ENCODE results near the gene TFAM.

Gene TFAM

DNA sequence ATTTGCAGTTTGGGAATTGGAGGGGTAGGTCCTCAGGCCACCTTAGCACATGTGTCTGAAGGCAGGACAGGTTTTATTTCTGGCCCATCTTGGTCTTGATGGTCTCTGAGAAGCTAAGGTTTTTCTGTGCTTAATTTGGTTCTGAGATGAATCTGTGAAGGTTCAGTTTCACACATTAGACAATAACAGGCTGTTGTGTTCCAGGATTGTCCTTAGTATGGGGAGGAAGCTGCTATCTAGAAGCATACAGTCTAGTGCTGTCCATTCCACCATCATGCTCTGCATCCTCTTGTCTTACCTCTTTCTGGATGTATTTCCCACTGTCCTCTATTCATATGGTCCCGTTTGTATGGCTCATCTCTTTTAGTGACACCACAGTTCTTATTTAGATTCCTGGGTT is 43.3 kb upstream of the TFAM start:
- Histone ChIP-seq H3K4me2 (ENCODE audit: low read depth, low read length, poor library complexity, severe bottlenecking) (no peak overlapping the region), H3K9ac (ENCODE audit: low read length) (no peak overlapping the region), H2AFZ (ENCODE audit: low read depth, low read length, severe bottlenecking) (no peak overlapping the region), H3K27me3 (ENCODE audit: low read length) (no peaks in the 10 kb centered on the region), H3K36me3 (ENCODE audit: low read length) (no peaks in the 10 kb centered on the region), H3K9me3 (ENCODE audit: insufficient read depth, low read length) (no peaks in the 10 kb centered on the region), H3F3A (ENCODE audit: insufficient read depth) (no peaks in the 10 kb centered on the region), H3K27ac (ENCODE audit: low read depth, low read length) (no peak overlapping the region), H3K79me2 (ENCODE audit: insufficient read depth, low read length) (no peaks in the 10 kb centered on the region; the same call in 1 of the 2 replicates), H4K20me1 (ENCODE audit: low read depth, low read length) (0 out of 2 replicates have a peak, but pooled peaks cover 4% of the 10 kb centered on the region), H3K4me3 (ENCODE audit: insufficient read depth, low read length, poor library complexity, severe bottlenecking) (no peak overlapping the region), H3K9me2 (replicated peaks; ENCODE audit: insufficient read depth, low read length) (no peaks in the 10 kb centered on the region)
- TF ChIP-seq EZH2phosphoT487 (conservative IDR thresholded peaks at IDR 0.05; ENCODE audit: low read length), result no peak
- TF ChIP-seq, protein P1, sequence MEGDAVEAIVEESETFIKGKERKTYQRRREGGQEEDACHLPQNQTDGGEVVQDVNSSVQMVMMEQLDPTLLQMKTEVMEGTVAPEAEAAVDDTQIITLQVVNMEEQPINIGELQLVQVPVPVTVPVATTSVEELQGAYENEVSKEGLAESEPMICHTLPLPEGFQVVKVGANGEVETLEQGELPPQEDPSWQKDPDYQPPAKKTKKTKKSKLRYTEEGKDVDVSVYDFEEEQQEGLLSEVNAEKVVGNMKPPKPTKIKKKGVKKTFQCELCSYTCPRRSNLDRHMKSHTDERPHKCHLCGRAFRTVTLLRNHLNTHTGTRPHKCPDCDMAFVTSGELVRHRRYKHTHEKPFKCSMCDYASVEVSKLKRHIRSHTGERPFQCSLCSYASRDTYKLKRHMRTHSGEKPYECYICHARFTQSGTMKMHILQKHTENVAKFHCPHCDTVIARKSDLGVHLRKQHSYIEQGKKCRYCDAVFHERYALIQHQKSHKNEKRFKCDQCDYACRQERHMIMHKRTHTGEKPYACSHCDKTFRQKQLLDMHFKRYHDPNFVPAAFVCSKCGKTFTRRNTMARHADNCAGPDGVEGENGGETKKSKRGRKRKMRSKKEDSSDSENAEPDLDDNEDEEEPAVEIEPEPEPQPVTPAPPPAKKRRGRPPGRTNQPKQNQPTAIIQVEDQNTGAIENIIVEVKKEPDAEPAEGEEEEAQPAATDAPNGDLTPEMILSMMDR (IDR thresholded peaks at IDR 0.05; ENCODE audit: insufficient read depth, low read length, poor library complexity, severe bottlenecking), result no peak

DNA sequence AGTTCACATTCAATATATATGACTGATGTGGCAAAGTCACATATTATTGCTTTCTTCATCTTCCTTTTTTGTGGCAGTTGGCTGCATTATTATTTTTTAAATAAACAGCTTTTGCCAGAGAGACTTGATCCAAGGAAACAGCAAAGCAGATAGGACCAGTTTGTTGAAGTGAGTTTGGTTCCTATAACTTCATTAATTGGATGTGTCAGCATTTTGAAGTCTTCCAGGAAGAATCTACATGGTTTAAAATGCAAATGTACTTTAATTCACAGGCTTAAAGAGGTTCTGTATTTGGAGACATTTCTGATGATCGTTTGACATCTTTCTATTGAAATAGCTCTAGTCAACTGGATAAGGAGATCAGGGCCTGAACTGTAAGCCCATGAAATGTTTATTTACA is 37.2 kb upstream of the TFAM start:
- H3K9ac ChIP-seq (ENCODE audit: low read length), result no peak overlapping the region
- H2AFZ ChIP-seq (ENCODE audit: low read depth, low read length, severe bottlenecking), result no peak overlapping the region
- H3K9me2 ChIP-seq (replicated peaks; ENCODE audit: insufficient read depth, low read length), result no peaks in the 10 kb centered on the region
- no peaks in the 10 kb centered on the region for H3K36me3 ChIP-seq (ENCODE audit: low read length)
- TF ChIP-seq, protein P1 (IDR thresholded peaks at IDR 0.05; ENCODE audit: insufficient read depth, low read length, poor library complexity, severe bottlenecking), result no peak
- no peak for TF ChIP-seq EZH2phosphoT487 (conservative IDR thresholded peaks at IDR 0.05; ENCODE audit: low read length)
- H3K79me2 ChIP-seq (ENCODE audit: insufficient read depth, low read length), result no peaks in the 10 kb centered on the region; the same call in 1 of the 2 replicates
- H3K27me3 ChIP-seq (ENCODE audit: low read length), result no peaks in the 10 kb centered on the region
- H3F3A ChIP-seq (ENCODE audit: insufficient read depth), result no peaks in the 10 kb centered on the region
- no peak overlapping the region for H3K4me2 ChIP-seq (ENCODE audit: low read depth, low read length, poor library complexity, severe bottlenecking)
- H4K20me1 ChIP-seq (ENCODE audit: low read depth, low read length), result no peaks in the 10 kb centered on the region
- H3K4me3 ChIP-seq (ENCODE audit: insufficient read depth, low read length, poor library complexity, severe bottlenecking), result no peak overlapping the region
- no peak overlapping the region for H3K27ac ChIP-seq (ENCODE audit: low read depth, low read length)
- H3K9me3 ChIP-seq (ENCODE audit: insufficient read depth, low read length), result no peaks in the 10 kb centered on the region

DNA sequence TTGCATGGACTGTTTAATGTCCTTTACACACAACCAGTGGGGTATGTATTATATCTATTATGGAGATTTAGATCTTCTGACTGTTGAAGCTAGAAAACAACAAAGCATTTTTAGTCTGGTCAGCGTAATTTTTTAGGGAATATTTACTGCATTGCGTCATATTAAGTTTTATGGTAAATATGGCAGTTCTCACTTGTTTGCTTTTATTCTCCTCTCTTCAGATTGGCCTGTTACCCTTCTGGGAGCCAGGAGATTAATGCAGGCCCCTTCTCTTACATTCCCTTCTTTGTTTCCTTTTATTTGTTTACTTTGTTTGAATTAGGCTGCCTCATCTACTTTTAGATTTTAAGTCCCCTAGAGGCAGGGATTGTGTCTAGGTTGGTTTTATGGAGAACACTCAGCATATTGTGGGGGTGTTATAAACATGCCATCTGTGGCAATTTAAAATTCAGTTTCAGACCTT is 36.6 kb upstream of the TFAM start:
- H3K9me3 ChIP-seq (ENCODE audit: insufficient read depth, low read length), result no peaks in the 10 kb centered on the region
- H3K27ac ChIP-seq (ENCODE audit: low read depth, low read length), result no peak overlapping the region
- H3K27me3 ChIP-seq (ENCODE audit: low read length), result no peaks in the 10 kb centered on the region
- H3K4me3 ChIP-seq (ENCODE audit: insufficient read depth, low read length, poor library complexity, severe bottlenecking), result no peak overlapping the region
- no peaks in the 10 kb centered on the region for H3K9me2 ChIP-seq (replicated peaks; ENCODE audit: insufficient read depth, low read length)
- H3F3A ChIP-seq (ENCODE audit: insufficient read depth), result no peaks in the 10 kb centered on the region
- no peak overlapping the region for H3K4me2 ChIP-seq (ENCODE audit: low read depth, low read length, poor library complexity, severe bottlenecking)
- no peaks in the 10 kb centered on the region for H4K20me1 ChIP-seq (ENCODE audit: low read depth, low read length)
- no peak for TF ChIP-seq EZH2phosphoT487 (conservative IDR thresholded peaks at IDR 0.05; ENCODE audit: low read length)
- TF ChIP-seq, protein P1 (IDR thresholded peaks at IDR 0.05; ENCODE audit: insufficient read depth, low read length, poor library complexity, severe bottlenecking), result no peak
- H3K36me3 ChIP-seq (ENCODE audit: low read length), result no peaks in the 10 kb centered on the region
- no peak overlapping the region for H2AFZ ChIP-seq (ENCODE audit: low read depth, low read length, severe bottlenecking)
- H3K79me2 ChIP-seq (ENCODE audit: insufficient read depth, low read length), result no peaks in the 10 kb centered on the region; the same call in 1 of the 2 replicates
- H3K9ac ChIP-seq (ENCODE audit: low read length), result no peak overlapping the region
